Measurements from ENCODE around the gene SETD7. TPM values are rescaled to one million over a fixed set of nuclear protein-coding genes. Genes with fewer than 3 reads are reported as not detected.

Gene SETD7
- total RNA-seq, 4 donors from 2014 or later, result 73.1 to 134 (median 113) TPM

- Histone ChIP-seq H3K4me3 (no peak overlapping the region), H3K27ac (peak overlapping the region; percentile 56 to 92 (median 84)), H3K4me1 (peaks cover 48 to 53% of the 10 kb centered on the region in 2 donors), H3K9me3 (no peaks in the 10 kb centered on the region), H3K36me3 (no peaks in the 10 kb centered on the region), H3K27me3 (no peaks in the 10 kb centered on the region)
- no peak for DNase-seq
- no peak for TF ChIP-seq CTCF (IDR thresholded peaks at IDR 0.05 in 4 of 5, conservative IDR thresholded peaks at IDR 0.05 in 1 of 5)
- no peak for TF ChIP-seq POLR2A (IDR thresholded peaks at IDR 0.05)
- in situ Hi-C loops (cut with MboI; ENCODE audit: low sequenced_read_pairs in 4 of 4) (no loop called here), intact Hi-C loops (cut with DNase I; ENCODE audit: low total_unique reads) (no loop called here)
- no peak for ATAC-seq
These were observed 20.7 kb downstream of the SETD7 start for GRCh38 chr4:139535228-139535870.

- TF ChIP-seq POLR2A (IDR thresholded peaks at IDR 0.05), result no peak
- no peak for ATAC-seq
- in situ Hi-C loops (cut with MboI; ENCODE audit: low sequenced_read_pairs in 4 of 4) (no loop called here), intact Hi-C loops (cut with DNase I; ENCODE audit: low total_unique reads) (no loop called here)
- Histone ChIP-seq H3K27me3 (no peaks in the 10 kb centered on the region), H3K36me3 (no peaks in the 10 kb centered on the region), H3K4me1 (peaks cover 47 to 53% of the 10 kb centered on the region in 2 donors), H3K27ac (peak overlapping the region; percentile 74 to 92 (median 84)), H3K9me3 (no peaks in the 10 kb centered on the region), H3K4me3 (no peak overlapping the region)
- DNase-seq, result no peak
These were observed 21.6 kb downstream of the SETD7 start for GRCh38 chr4:139534287-139534950.

GRCh38 chr4:139533511-139533910 is 22.5 kb downstream of the SETD7 start:
- DNase-seq (no peak), ATAC-seq (no peak)
- in situ Hi-C loops (cut with MboI; ENCODE audit: low sequenced_read_pairs in 4 of 4) (no loop called here), intact Hi-C loops (cut with DNase I; ENCODE audit: low total_unique reads) (loop anchor here (1.0 to 2.0 kb wide), 2 partner anchors 22 to 79 kb away; partner anchors contain the start of gene RAB33B)
- peaks cover 0 to 7% of the 10 kb centered on the region in 2 donors for H3K36me3 ChIP-seq
- peak overlapping the region in 3 of 4 donors; percentile 14 to 31 (median 29) for H3K4me3 ChIP-seq
- no peaks in the 10 kb centered on the region for H3K9me3 ChIP-seq
- H3K27ac ChIP-seq, result peak overlapping the region; percentile 74 to 92 (median 84)
- peaks cover 47 to 54% of the 10 kb centered on the region in 2 donors for H3K4me1 ChIP-seq
- H3K27me3 ChIP-seq, result no peaks in the 10 kb centered on the region
- TF ChIP-seq CTCF (IDR thresholded peaks at IDR 0.05 in 4 of 5, conservative IDR thresholded peaks at IDR 0.05 in 1 of 5) (no peak), POLR2A (IDR thresholded peaks at IDR 0.05) (no peak)

- peak in 1 of 2 donors; percentile 49 for TF ChIP-seq POLR2A (IDR thresholded peaks at IDR 0.05)
- no peak for TF ChIP-seq CTCF (IDR thresholded peaks at IDR 0.05 in 4 of 5, conservative IDR thresholded peaks at IDR 0.05 in 1 of 5)
- peaks cover 0 to 12% of the 10 kb centered on the region in 2 donors for H3K36me3 ChIP-seq
- DNase-seq, result peak in 1 of 2 donors; percentile 48
- H3K27me3 ChIP-seq, result no peaks in the 10 kb centered on the region
- peak; percentile 92 to 95 for ATAC-seq
- intact Hi-C loops (cut with DNase I; ENCODE audit: low total_unique reads) (loop anchor here (1.0 to 2.0 kb wide), 2 partner anchors 22 to 78 kb away; partner anchors contain the start of gene RAB33B), in situ Hi-C loops (cut with MboI; ENCODE audit: low sequenced_read_pairs in 4 of 4) (no loop called here)
- no peaks in the 10 kb centered on the region for H3K9me3 ChIP-seq
- peak overlapping the region in 3 of 4 donors; percentile 14 to 31 (median 29) for H3K4me3 ChIP-seq
- peak overlapping the region; percentile 74 to 92 (median 84) for H3K27ac ChIP-seq
- peaks cover 47 to 53% of the 10 kb centered on the region in 2 donors for H3K4me1 ChIP-seq
These were observed 23.1 kb downstream of the SETD7 start for GRCh38 chr4:139532947-139533346.

- Histone ChIP-seq H3K27ac (peak overlapping the region; percentile 4 to 92 (median 50)), H3K4me1 (peaks cover 37 to 40% of the 10 kb centered on the region in 2 donors), H3K27me3 (no peaks in the 10 kb centered on the region), H3K9me3 (no peaks in the 10 kb centered on the region), H3K4me3 (no peak overlapping the region), H3K36me3 (peaks cover 0 to 19% of the 10 kb centered on the region in 2 donors)
- TF ChIP-seq CTCF (IDR thresholded peaks at IDR 0.05 in 4 of 5, conservative IDR thresholded peaks at IDR 0.05 in 1 of 5) (peak; percentile 44 to 68 (median 64)), POLR2A (IDR thresholded peaks at IDR 0.05) (no peak)
- DNase-seq (peak in 1 of 2 donors; percentile 54), ATAC-seq (peak; percentile 27 to 51)
- in situ Hi-C loops (cut with MboI; ENCODE audit: low sequenced_read_pairs in 4 of 4), result no loop called here
- intact Hi-C loops (cut with DNase I; ENCODE audit: low total_unique reads), result loop anchor here (1.0 kb wide), 1 partner anchor 34 kb away; no protein-coding TSS in a partner anchor
These were observed 25.1 kb downstream of the SETD7 start for GRCh38 chr4:139530833-139531427.

Data from gastrocnemius medialis (tissue), 4 donors.